HG03565 (cell line): ENCODE measurements around the gene CEP135.

ENCODE experiments used
- ATAC-seq: cut with Tn5 transposase; IDR thresholded peaks from one replicate; pipeline ENCODE4 v1.9.1; 2021; ENCODE audit warnings: mild to moderate bottlenecking, moderate library complexity; ENCODE audit not compliant: unreplicated experiment

Gene CEP135

GRCh38 chr4:56003606-56004005 lies 54.9 kb downstream of the CEP135 start:
- ATAC-seq: no peak

- no peak for ATAC-seq
These were observed 55.5 kb downstream of the CEP135 start for GRCh38 chr4:56004235-56004634.

GRCh38 chr4:56007154-56007553 lies 58.4 kb downstream of the CEP135 start:
- no peak for ATAC-seq

- ATAC-seq: no peak
These were observed 59.5 kb downstream of the CEP135 start for GRCh38 chr4:56008206-56008605.

GRCh38 chr4:56026596-56026995 lies 77.9 kb downstream of the CEP135 start:
- ATAC-seq: no peak

GRCh38 chr4:56028165-56028564 lies 79.4 kb downstream of the CEP135 start:
- ATAC-seq: no peak

- ATAC-seq: no peak
These were observed 89.9 kb downstream of the CEP135 start for GRCh38 chr4:56038487-56039162.

GRCh38 chr4:56040842-56041241 lies 92.1 kb downstream of the CEP135 start:
- no peak for ATAC-seq

GRCh38 chr4:56042225-56042624 lies 93.5 kb downstream of the CEP135 start:
- ATAC-seq: no peak

- ATAC-seq: no peak
These were observed 99.6 kb downstream of the CEP135 start for GRCh38 chr4:56048383-56048701.

- ATAC-seq: peak; percentile 92
These were observed 100.1 kb downstream of the CEP135 start for GRCh38 chr4:56048702-56049431.

- ATAC-seq: no peak
These were observed 101.9 kb downstream of the CEP135 start for GRCh38 chr4:56050625-56051024.

GRCh38 chr4:56051029-56051709 lies 102.4 kb downstream of the CEP135 start:
- no peak for ATAC-seq

GRCh38 chr4:56051710-56052075 lies 102.9 kb downstream of the CEP135 start:
- ATAC-seq: no peak

- no peak for ATAC-seq
These were observed 103.7 kb downstream of the CEP135 start for GRCh38 chr4:56052481-56052880.

GRCh38 chr4:56052966-56053365 lies 104.2 kb downstream of the CEP135 start:
- no peak for ATAC-seq

GRCh38 chr4:56055027-56055977 lies 106.6 kb downstream of the CEP135 start:
- ATAC-seq: no peak

- ATAC-seq: no peak
These were observed 107.2 kb downstream of the CEP135 start for GRCh38 chr4:56055991-56056390.

- ATAC-seq: no peak
These were observed 109.8 kb downstream of the CEP135 start for GRCh38 chr4:56058555-56058954.

- no peak for ATAC-seq
These were observed 111.3 kb downstream of the CEP135 start for GRCh38 chr4:56060036-56060435.

- no peak for ATAC-seq
These were observed 113.4 kb downstream of the CEP135 start for GRCh38 chr4:56062106-56062505.
